Measurements from ENCODE around the gene GTPBP6. TPM values are rescaled to one million over a fixed set of nuclear protein-coding genes. Genes with fewer than 3 reads are reported as not detected.

The GTPBP6 gene
- total RNA-seq, 4 donors from 2014 or later, result 20.2 to 35.8 (median 27.9) TPM

- TF ChIP-seq CTCF (IDR thresholded peaks at IDR 0.05; ENCODE audit: low read depth), result no peak
These were observed 36.9 kb upstream of the GTPBP6 start for GRCh38 chrX:355329-356050.

GRCh38 chrX:353566-354535 is 35.3 kb upstream of the GTPBP6 start:
- no peak for TF ChIP-seq CTCF (IDR thresholded peaks at IDR 0.05; ENCODE audit: low read depth)

- TF ChIP-seq CTCF (IDR thresholded peaks at IDR 0.05; ENCODE audit: low read depth), result no peak
These were observed 34.2 kb upstream of the GTPBP6 start for GRCh38 chrX:352582-353314.

- TF ChIP-seq CTCF (IDR thresholded peaks at IDR 0.05; ENCODE audit: low read depth), result no peak
These were observed 33.6 kb upstream of the GTPBP6 start for GRCh38 chrX:352181-352580.

GRCh38 chrX:351736-352135 is 33.1 kb upstream of the GTPBP6 start:
- no peak for TF ChIP-seq CTCF (IDR thresholded peaks at IDR 0.05; ENCODE audit: low read depth)

GRCh38 chrX:350534-351323 is 32.1 kb upstream of the GTPBP6 start:
- TF ChIP-seq CTCF (IDR thresholded peaks at IDR 0.05; ENCODE audit: low read depth), result no peak

Measured in subcutaneous adipose tissue (tissue), 4 donors.